Tibial artery (tissue), 4 donors: ENCODE data around the gene MYRIP.

Source experiments
- DNase-seq, 2 donors: peaks; one replicate each; pipeline ENCODE4 v3.0.0-alpha.2; 2019
- H3K27ac ChIP-seq, 2 donors: fragments of 200-600 bp; sonication (generic) in 1 of 2; 1 replicate in 1 of 2; 2 replicates in 1 of 2; pipeline ENCODE4 v1.5.1; 2018 to 2019; ENCODE audit warnings: mild to moderate bottlenecking in 1 of 2
- H3K27me3 ChIP-seq, 2 donors: fragments of 200-600 bp; sonication (generic) in 1 of 2; one replicate each; pipeline versions ENCODE4 v1.5.1 to v1.6.0; 2016 to 2019
- H3K36me3 ChIP-seq, 3 donors: fragments of 200-600 bp; sonication (generic) in 2 of 3; one replicate each; pipeline ENCODE4 v1.5.1; 2016 to 2019; ENCODE audit warnings: mild to moderate bottlenecking in 2 of 3
- H3K4me1 ChIP-seq, 4 donors: fragments of 200-600 bp; sonication (generic) in 2 of 4; 1 replicate in 3 of 4; 2 replicates in 1 of 4; pipeline ENCODE4 v1.5.1; 2016 to 2019
- H3K4me3 ChIP-seq, 2 donors: fragments of 200-600 bp; sonication (generic) in 1 of 2; 1 replicate in 1 of 2; 2 replicates in 1 of 2; pipeline ENCODE4 v1.5.1; 2018 to 2019; ENCODE audit warnings: mild to moderate bottlenecking in 2 of 2
- H3K9me3 ChIP-seq, 3 donors: fragments of 200-600 bp; sonication (generic) in 1 of 3; one replicate each; pipeline ENCODE4 v1.5.1; 2016 to 2019
- CTCF ChIP-seq, 2 experiments: fragments of 200-600 bp in 1 of 2; fragments of 450-650 bp in 1 of 2; IDR thresholded peaks; one replicate each; pipeline ENCODE4 v1.5.1; 2017 to 2019; ENCODE audit warnings: antibody characterized with exemption in 2 of 2, mild to moderate bottlenecking in 1 of 2, moderate library complexity in 1 of 2
- intact Hi-C: fragments of 100-400 bp; cut with DNase I; formaldehyde crosslinking; loops from one replicate; pipeline ENCODE4 v1.15.0; 2023; ENCODE audit warnings: low total_unique reads

Gene MYRIP

GRCh38 chr3:40097131-40098117, 288.0 kb downstream of the MYRIP start:
- Histone ChIP-seq H3K9me3 (peaks cover 0 to 6% (median 0%) of the 10 kb centered on the region in 3 donors), H3K4me1 (peaks cover 0 to 30% (median 18%) of the 10 kb centered on the region in 4 donors), H3K27me3 (no peaks in the 10 kb centered on the region), H3K4me3 (no peak overlapping the region), H3K36me3 (no peaks in the 10 kb centered on the region), H3K27ac (peak overlapping the region; percentile 69 to 71)
- no peak for DNase-seq
- intact Hi-C loops, result no loop called here
- TF ChIP-seq CTCF (IDR thresholded peaks at IDR 0.05), result no peak

- intact Hi-C loops, result no loop called here
- H3K27me3 ChIP-seq, result no peaks in the 10 kb centered on the region
- TF ChIP-seq CTCF (IDR thresholded peaks at IDR 0.05), result no peak
- H3K27ac ChIP-seq, result no peak overlapping the region
- peaks cover 0 to 6% (median 0%) of the 10 kb centered on the region in 3 donors for H3K9me3 ChIP-seq
- no peak overlapping the region for H3K4me3 ChIP-seq
- no peaks in the 10 kb centered on the region for H3K36me3 ChIP-seq
- DNase-seq, result no peak
- H3K4me1 ChIP-seq, result peaks cover 0 to 30% (median 18%) of the 10 kb centered on the region in 4 donors
Observed at GRCh38 chr3:40098261-40098759, 288.9 kb downstream of the MYRIP start.

- Histone ChIP-seq H3K9me3 (peaks cover 0 to 6% (median 0%) of the 10 kb centered on the region in 3 donors), H3K4me1 (peaks cover 0 to 35% (median 18%) of the 10 kb centered on the region in 4 donors), H3K4me3 (no peak overlapping the region), H3K27ac (peak overlapping the region in 1 of 2 donors; percentile 23), H3K36me3 (no peaks in the 10 kb centered on the region), H3K27me3 (no peaks in the 10 kb centered on the region)
- intact Hi-C loops, result no loop called here
- TF ChIP-seq CTCF (IDR thresholded peaks at IDR 0.05), result no peak
- DNase-seq, result no peak
Observed at GRCh38 chr3:40099871-40100270, 290.5 kb downstream of the MYRIP start.

GRCh38 chr3:40102182-40102581, 292.8 kb downstream of the MYRIP start:
- peaks cover 0 to 27% (median 7%) of the 10 kb centered on the region in 4 donors for H3K4me1 ChIP-seq
- H3K4me3 ChIP-seq, result no peak overlapping the region
- intact Hi-C loops, result no loop called here
- TF ChIP-seq CTCF (IDR thresholded peaks at IDR 0.05), result no peak
- no peaks in the 10 kb centered on the region for H3K27me3 ChIP-seq
- peaks cover 0 to 6% (median 0%) of the 10 kb centered on the region in 3 donors for H3K9me3 ChIP-seq
- DNase-seq, result no peak
- H3K36me3 ChIP-seq, result no peaks in the 10 kb centered on the region
- no peak overlapping the region for H3K27ac ChIP-seq

- TF ChIP-seq CTCF (IDR thresholded peaks at IDR 0.05), result no peak
- H3K27ac ChIP-seq, result no peak overlapping the region
- H3K4me3 ChIP-seq, result no peak overlapping the region
- peaks cover 0 to 6% (median 0%) of the 10 kb centered on the region in 3 donors for H3K9me3 ChIP-seq
- no peak for DNase-seq
- H3K27me3 ChIP-seq, result no peaks in the 10 kb centered on the region
- peaks cover 0 to 16% (median 3%) of the 10 kb centered on the region in 4 donors for H3K4me1 ChIP-seq
- intact Hi-C loops, result no loop called here
- H3K36me3 ChIP-seq, result no peaks in the 10 kb centered on the region
Observed at GRCh38 chr3:40103829-40104228, 294.4 kb downstream of the MYRIP start.
